ENCODE data around the gene PKD1L1. TPM values are rescaled to one million over a fixed set of nuclear protein-coding genes. Genes with fewer than 3 reads are reported as not detected.

Gene PKD1L1
- total RNA-seq, 1 experiment from 2014 or later: 0.17 TPM

GRCh38 chr7:47881256-47881655, 67.0 kb downstream of the PKD1L1 start:
- H4K91ac ChIP-seq (ENCODE audit: insufficient read length, low read depth, low read length): no peak overlapping the region
- H3K9ac ChIP-seq (ENCODE audit: extremely low read depth, insufficient read length, low read length): no peak overlapping the region
- H3K27ac ChIP-seq (ENCODE audit: insufficient read length, low read depth, low read length): no peak overlapping the region
- no CpG with 5 or more reads among the region's 4 CpGs for WGBS (ENCODE audit: extremely low coverage, insufficient read length, low lambda C conversion rate)
- no peaks in the 10 kb centered on the region for H3K79me2 ChIP-seq (ENCODE audit: insufficient read depth, low read length)
- no peaks in the 10 kb centered on the region for H3K4me1 ChIP-seq (ENCODE audit: insufficient read depth, low read length)
- no peak overlapping the region for H3K14ac ChIP-seq (ENCODE audit: insufficient read depth, low read length)
- no peak for DNase-seq
- no peaks in the 10 kb centered on the region for H4K20me1 ChIP-seq (ENCODE audit: control insufficient read depth, insufficient read depth, insufficient read length)
- H3K79me1 ChIP-seq (ENCODE audit: insufficient read depth, low read depth, low read length, poor library complexity, severe bottlenecking): no peaks in the 10 kb centered on the region
- H2BK120ac ChIP-seq (ENCODE audit: low read depth, low read length, poor library complexity, severe bottlenecking): no peak overlapping the region
- no peak overlapping the region for H3K23ac ChIP-seq (ENCODE audit: insufficient read length, low read depth, low read length)
- no peak overlapping the region for H2BK5ac ChIP-seq (ENCODE audit: insufficient read length, low read length)
- Mint-ChIP-seq H3K9me3 (no peaks in the 10 kb centered on the region), H3K4me3 (no peak overlapping the region), H3K4me1 (peaks cover 0 to 5% of the 10 kb centered on the region in 2 experiments; a peak in 1 of 4 replicates), H3K27me3 (ENCODE audit: low read depth) (peaks cover 4% of the 10 kb centered on the region), H3K36me3 (ENCODE audit: insufficient read depth in 1 of 3, low read depth in 3 of 3) (no peaks in the 10 kb centered on the region), H3K27ac (no peak overlapping the region)
- no peak overlapping the region for H2AK5ac ChIP-seq (ENCODE audit: insufficient read length, low read length)
- no peak overlapping the region for H3K4ac ChIP-seq (ENCODE audit: low read depth, low read length)
- H2BK12ac ChIP-seq (ENCODE audit: insufficient read length, low read depth, low read length): no peak overlapping the region
- H4K5ac ChIP-seq (ENCODE audit: insufficient read length, low read depth, low read length): no peak overlapping the region
- H4K8ac ChIP-seq (replicated peaks; ENCODE audit: insufficient read length, low read depth, low read length): no peak overlapping the region
- no peaks in the 10 kb centered on the region for H3K9me3 ChIP-seq (ENCODE audit: control insufficient read depth, low read depth, low read length)
- no peaks in the 10 kb centered on the region for H3K23me2 ChIP-seq (ENCODE audit: insufficient read length, low read depth, low read length, poor library complexity, severe bottlenecking)
- H2AFZ ChIP-seq (ENCODE audit: low read length): no peak overlapping the region
- H3K18ac ChIP-seq (ENCODE audit: insufficient read length, low read depth, low read length): no peak overlapping the region
- H3K56ac ChIP-seq (ENCODE audit: insufficient read length, low read depth, low read length): no peak overlapping the region
- TF ChIP-seq CTCF (conservative IDR thresholded peaks at IDR 0.05): no peak
- no peak overlapping the region for H2BK20ac ChIP-seq (ENCODE audit: low read depth, low read length, poor library complexity, severe bottlenecking)
- H3K4me2 ChIP-seq (ENCODE audit: insufficient read depth, insufficient read length, low read length): no peak overlapping the region
- no peak overlapping the region for H2BK15ac ChIP-seq (ENCODE audit: low read depth, low read length)
- H3K27me3 ChIP-seq (ENCODE audit: insufficient read depth, low read length): no peaks in the 10 kb centered on the region
- no peak overlapping the region for H3T11ph ChIP-seq (ENCODE audit: low read length)
